HG02885 (cell line): ENCODE results near the gene D2HGDH.
"Not testable (repeated sequence)": the region's sequence is repeated elsewhere in the genome, so short reads cannot be mapped to it uniquely, and the experiment has no call there.

Experiments used
- ATAC-seq: cut with Tn5 transposase; IDR thresholded peaks from one replicate; pipeline ENCODE4 v1.9.1; 2021; ENCODE audit warnings: mild to moderate bottlenecking; ENCODE audit not compliant: unreplicated experiment, poor library complexity

D2HGDH gene

DNA sequence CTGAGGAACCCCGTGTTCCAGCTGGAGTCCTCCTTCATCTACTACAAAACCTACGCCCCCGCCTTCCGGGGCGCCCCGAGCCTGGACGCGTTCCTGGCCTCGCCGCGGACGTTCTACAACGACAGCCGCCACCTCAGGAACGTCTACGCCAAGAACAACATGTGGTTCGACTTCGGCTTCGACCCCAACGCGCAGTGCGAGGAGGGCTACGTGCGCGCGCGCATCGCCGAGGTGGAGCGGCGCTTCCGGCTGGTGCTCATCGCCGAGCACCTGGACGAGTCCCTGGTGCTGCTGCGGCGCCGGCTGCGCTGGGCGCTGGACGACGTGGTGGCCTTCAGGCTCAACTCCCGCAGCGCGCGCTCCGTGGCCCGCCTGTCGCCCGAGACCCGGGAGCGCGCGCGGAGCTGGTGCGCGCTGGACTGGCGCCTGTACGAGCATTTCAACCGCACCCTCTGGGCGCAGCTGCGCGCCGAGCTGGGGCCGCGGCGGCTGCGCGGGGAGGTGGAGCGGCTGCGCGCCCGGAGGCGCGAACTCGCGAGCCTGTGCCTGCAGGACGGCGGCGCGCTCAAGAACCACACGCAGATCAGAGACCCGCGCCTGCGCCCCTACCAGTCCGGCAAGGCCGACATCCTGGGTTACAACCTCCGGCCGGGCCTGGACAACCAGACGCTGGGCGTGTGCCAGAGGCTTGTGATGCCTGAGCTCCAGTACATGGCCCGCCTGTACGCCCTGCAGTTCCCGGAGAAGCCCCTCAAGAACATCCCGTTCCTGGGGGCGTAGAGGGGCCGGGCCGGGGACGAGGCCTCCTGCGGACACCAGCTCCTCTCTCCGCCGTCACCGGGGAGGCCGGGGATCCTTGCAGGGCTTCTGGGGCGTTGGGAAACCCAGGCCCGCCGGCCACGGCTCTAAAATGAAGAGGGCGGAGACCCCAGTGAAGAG, 69.2 kb downstream of the D2HGDH start:
- ATAC-seq: no peak

- no peak for ATAC-seq
Observed at GRCh38 chr2:241804326-241805229, 70.1 kb downstream of the D2HGDH start.

GRCh38 chr2:241806217-241806616, 71.8 kb downstream of the D2HGDH start:
- ATAC-seq: not testable (repeated sequence)

DNA sequence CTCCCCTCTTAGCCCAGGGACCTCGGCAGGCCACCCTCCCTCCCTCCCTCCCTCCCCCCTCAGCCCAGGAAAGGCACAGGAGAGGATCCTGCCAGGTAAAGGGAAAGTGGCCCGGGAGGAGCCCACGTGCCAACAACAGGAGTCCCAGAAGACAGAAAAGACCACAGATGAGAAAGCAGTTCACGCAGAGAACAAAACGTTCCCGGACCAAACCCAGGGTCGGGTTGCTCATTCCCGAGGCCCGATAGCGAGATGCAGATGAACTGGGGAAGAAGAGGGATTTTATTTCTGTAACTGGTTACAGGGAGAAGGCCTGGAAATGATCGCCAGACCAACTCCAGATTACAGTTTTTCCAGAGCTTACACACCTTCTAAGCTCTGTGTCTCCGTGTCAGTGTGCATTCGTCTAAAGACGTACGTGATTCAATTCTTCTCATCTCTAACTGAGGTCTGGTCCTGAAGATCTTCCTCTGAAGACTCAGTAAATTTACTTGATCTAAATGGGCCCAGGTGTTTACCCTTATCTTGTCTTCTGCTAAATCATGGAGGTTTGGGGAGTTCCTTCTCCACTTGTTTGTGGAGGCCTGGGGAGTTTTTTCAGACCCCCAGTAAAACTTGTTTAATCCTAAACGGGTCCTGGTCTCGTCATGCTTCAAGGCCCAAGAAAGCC, 73.8 kb downstream of the D2HGDH start:
- no peak for ATAC-seq

- ATAC-seq: no peak
Observed at GRCh38 chr2:241808721-241809382, 74.4 kb downstream of the D2HGDH start, which contains the start of gene NEU4. TSS of gene NEU4 (plus strand) at chr2:241809193. CDS start at chr2:241814485, 5,292 bp downstream.

DNA sequence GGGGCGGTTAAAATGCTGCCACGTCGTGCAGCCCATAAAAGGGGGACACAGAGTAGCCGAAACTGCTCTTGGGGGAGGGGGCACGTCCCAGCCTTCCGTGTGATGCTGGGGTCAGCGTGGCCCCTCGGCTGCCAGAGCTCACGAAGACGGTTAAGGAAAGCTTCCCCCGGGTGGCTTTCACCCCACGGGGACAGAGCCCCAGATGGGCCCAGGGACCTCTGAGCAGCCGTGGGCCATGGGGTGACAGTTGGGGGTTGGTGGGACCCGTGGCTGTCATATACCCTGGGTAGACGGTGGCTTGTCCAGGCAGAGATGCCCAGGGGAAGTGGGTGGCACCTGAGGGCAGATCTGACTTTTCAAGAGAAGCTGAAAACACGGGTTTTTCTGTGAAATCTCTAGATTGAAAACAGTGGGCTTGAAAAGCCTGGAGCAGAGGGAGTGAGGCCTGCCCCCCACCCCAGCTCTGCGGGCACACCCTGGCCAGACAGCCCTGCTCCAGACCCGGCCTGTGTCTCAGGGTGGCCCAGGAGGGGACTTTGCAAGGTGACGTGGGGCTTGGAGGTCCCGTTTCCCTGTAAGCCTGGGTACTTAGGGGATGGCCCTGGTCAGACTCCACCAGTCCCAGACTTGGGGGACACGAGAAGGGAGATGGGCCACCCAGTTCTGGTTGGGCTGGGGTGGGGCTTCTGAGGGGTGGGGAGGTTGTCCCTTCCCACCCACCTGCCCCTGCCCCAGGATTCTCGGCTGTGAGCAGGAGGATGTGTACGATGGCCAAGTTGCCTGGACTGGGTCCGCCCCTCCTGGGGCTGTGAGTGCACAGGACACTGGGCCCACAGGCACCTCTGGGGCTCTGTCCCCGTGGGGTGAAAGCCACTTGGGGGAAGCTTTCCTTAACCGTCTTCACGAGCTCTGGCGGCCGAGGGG, 75.2 kb downstream of the D2HGDH start:
- ATAC-seq: no peak

DNA sequence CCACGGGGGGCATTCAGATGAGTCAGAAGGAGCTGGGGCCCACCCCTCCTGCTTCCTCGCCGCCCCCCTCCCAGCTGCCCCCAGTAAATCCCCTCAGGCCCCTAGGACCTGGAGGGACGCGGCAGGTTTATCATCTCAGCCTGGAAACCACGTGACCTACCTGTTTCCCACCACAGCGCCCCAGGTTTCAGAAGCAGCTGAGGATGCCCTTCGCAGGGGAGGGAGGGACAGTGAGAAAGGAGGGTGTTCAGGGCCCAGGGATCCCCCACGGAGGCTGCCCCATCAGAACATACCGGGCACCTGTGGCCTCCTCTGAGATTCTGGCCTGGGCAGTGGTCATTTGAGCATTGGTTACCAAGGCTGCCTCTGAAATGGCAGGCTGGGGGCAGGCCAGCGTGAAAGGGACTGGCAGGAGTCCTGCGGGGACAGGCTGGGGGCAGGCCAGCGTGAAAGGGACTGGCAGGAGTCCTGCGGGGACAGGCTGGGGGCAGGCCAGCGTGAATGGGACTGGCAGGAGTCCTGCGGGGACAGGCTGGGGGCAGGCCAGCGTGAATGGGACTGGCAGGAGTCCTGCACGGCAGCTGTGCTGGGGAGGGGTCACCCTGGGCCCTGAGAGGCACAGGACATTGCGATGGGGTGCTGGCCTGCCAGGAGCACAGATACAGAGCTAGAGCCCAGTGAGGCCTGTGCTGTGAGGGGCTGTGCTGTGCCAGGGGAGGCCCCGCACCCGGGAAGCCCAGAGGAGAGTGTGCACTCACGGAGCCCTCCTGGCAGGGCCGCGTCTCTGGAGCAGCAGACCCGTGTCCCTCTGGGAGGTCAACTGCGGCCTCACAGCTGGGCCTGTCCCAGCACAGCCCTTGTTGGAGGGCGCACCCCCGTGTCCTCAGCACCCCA, 76.1 kb downstream of the D2HGDH start:
- ATAC-seq: no peak

DNA sequence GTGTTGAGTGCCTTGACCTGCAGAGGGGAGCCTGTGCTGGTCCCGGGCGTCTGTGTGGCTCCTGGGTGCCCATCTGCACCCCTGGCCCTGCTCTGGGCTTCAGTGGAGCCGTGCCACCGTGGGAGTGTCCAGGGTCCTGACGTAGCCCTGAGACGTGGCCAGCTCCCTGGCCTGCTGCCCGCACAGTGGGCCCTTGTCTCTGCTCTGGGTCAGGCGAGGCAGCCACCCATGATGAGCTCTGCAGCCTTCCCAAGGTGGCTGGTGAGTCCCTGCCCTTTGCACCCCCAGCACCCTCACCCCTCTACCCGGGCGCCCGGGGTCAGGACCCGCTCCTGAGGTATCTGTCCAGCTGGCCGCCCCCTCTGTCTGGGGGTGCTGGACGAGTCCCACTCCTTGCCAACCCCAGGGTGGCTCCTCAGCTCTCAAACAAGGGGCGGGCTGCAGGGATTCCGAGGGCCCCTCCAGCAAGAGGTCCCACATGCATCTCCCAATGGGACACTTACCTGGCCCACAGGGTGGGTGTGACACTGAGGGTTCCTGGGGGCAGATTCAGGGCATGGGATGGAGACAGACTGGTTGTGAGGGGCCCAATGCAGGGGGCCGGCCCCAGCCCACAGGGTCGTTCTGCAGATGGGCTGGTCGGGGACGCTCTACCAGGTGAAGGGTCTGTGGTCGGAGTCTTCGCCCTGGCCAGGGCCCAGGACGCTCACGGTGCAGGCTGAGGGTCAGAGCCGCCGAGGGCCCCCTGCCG, 76.9 kb downstream of the D2HGDH start:
- ATAC-seq: no peak

DNA sequence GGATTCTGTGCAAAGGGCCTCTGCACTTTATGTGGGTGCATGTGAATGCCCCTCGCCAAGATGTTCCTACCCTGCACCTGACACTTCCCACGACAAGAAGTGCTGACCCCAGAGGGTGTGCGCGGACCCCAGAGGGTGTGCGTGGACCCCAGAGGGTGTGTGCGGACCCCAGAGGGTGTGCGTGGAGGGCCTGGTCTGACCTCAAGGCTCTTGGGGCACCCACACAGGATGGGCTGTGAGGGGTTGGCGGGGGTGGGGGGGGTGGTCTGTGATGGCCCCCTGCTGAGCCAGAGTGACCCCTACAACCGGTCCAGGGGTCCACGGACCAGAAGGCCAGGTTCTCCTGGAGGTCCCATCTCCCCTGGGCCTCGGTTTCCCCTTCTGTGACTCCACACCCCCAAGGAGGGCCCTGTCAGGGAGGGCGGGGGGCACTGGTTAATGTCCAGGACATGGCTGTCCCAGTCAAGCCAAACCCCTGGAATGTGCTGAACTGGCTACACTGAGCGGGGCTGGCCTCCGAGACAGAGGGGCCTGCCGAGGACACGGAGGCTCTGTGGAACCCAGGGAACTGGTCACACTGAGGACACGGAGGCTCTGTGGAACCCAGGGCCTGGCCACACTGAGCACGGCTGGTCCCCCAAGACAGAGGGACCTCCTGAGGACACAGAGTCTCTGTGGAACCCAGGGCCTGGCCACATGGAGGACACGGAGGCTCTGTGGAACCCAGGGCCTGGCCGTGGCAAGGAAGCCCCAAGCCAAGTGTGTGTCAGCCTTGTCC, 77.7 kb downstream of the D2HGDH start:
- no peak for ATAC-seq

GRCh38 chr2:241812730-241813643, 78.6 kb downstream of the D2HGDH start:
- ATAC-seq: no peak

- ATAC-seq: no peak
Observed at GRCh38 chr2:241813644-241814392, 79.4 kb downstream of the D2HGDH start.

GRCh38 chr2:241814393-241814642, 79.9 kb downstream of the D2HGDH start:
- ATAC-seq: no peak

GRCh38 chr2:241814643-241815476, 80.4 kb downstream of the D2HGDH start:
- ATAC-seq: no peak
